Liver (tissue), 9 donors: ENCODE measurements around the gene ITGB1. TPM values are rescaled to one million over a fixed set of nuclear protein-coding genes. Genes with fewer than 3 reads are reported as not detected.

Source experiments
- DNase-seq: peaks from one replicate; pipeline ENCODE4 v3.0.0-alpha.2; 2017; ENCODE audit warnings: low spot score
- H3K27ac ChIP-seq, 2 donors: one replicate each; pipeline ENCODE4 v1.7.0; 2013; ENCODE audit warnings: inconsistent platforms in 2 of 2, low read length in 2 of 2, control low read depth in 1 of 2, low read depth in 1 of 2, mild to moderate bottlenecking in 1 of 2
- H3K27me3 ChIP-seq, 4 donors: one replicate each; pipeline versions ENCODE4 v1.6.1 to v1.7.0; 2013; ENCODE audit warnings: low read length in 3 of 4, inconsistent platforms in 1 of 4, mild to moderate bottlenecking in 1 of 4, moderate library complexity in 1 of 4; ENCODE audit not compliant: control insufficient read depth in 4 of 4, insufficient read depth in 4 of 4
- H3K36me3 ChIP-seq, 4 donors: one replicate each; pipeline versions ENCODE4 v1.6.1 to v1.7.0; 2013; ENCODE audit warnings: low read length in 3 of 4, mild to moderate bottlenecking in 3 of 4, low read depth in 1 of 4, moderate library complexity in 1 of 4; ENCODE audit not compliant: control insufficient read depth in 4 of 4, insufficient read depth in 3 of 4
- H3K4me1 ChIP-seq, 4 donors: one replicate each; pipeline versions ENCODE4 v1.6.1 to v1.7.0; 2013; ENCODE audit warnings: low read length in 3 of 4, mild to moderate bottlenecking in 3 of 4, moderate library complexity in 1 of 4; ENCODE audit not compliant: control insufficient read depth in 4 of 4, insufficient read depth in 4 of 4
- H3K4me3 ChIP-seq, 3 donors: one replicate each; pipeline versions ENCODE4 v1.6.1 to v1.7.0; 2013; ENCODE audit warnings: low read length in 3 of 3, control low read depth in 1 of 3, low read depth in 1 of 3, mild to moderate bottlenecking in 1 of 3
- H3K9ac ChIP-seq, 2 donors: one replicate each; pipeline ENCODE4 v1.7.0; 2013; ENCODE audit warnings: low read length in 2 of 2, mild to moderate bottlenecking in 2 of 2, moderate library complexity in 2 of 2, control low read depth in 1 of 2, low read depth in 1 of 2
- H3K9me3 ChIP-seq, 4 donors: one replicate each; pipeline versions ENCODE4 v1.6.1 to v1.7.0; 2013; ENCODE audit warnings: low read length in 3 of 4; ENCODE audit not compliant: control insufficient read depth in 4 of 4
- EGR1 ChIP-seq, 2 donors: IDR thresholded peaks; 2 replicates each; pipeline ENCODE4 v1.6.1; 2016 to 2018; ENCODE audit warnings: antibody characterized with exemption in 2 of 2, low read depth in 2 of 2
- FOXA1 ChIP-seq: IDR thresholded peaks from 2 replicates; pipeline ENCODE4 v1.6.1; 2016; ENCODE audit warnings: antibody characterized with exemption
- FOXA2 ChIP-seq: IDR thresholded peaks from 2 replicates; pipeline ENCODE4 v1.6.1; 2016; ENCODE audit warnings: antibody characterized with exemption
- GABPA ChIP-seq, 2 donors: IDR thresholded peaks in 1 of 2; conservative IDR thresholded peaks in 1 of 2; 2 replicates each; pipeline ENCODE4 v1.6.1; 2016; ENCODE audit warnings: antibody characterized with exemption in 2 of 2, mild to moderate bottlenecking in 1 of 2, moderate library complexity in 1 of 2
- HNF4A ChIP-seq, 2 donors: conservative IDR thresholded peaks; 2 replicates each; pipeline ENCODE4 v1.6.1; 2016; ENCODE audit warnings: antibody characterized with exemption in 2 of 2, mild to moderate bottlenecking in 2 of 2
- HNF4G ChIP-seq: IDR thresholded peaks from 2 replicates; pipeline ENCODE4 v1.6.1; 2016; ENCODE audit warnings: antibody characterized with exemption
- JUND ChIP-seq, 2 donors: IDR thresholded peaks; 2 replicates each; pipeline ENCODE4 v1.6.1; 2016; ENCODE audit warnings: antibody characterized with exemption in 2 of 2
- MAX ChIP-seq: IDR thresholded peaks from 2 replicates; pipeline ENCODE4 v1.6.1; 2016; ENCODE audit warnings: antibody characterized with exemption
- NR2F2 ChIP-seq: IDR thresholded peaks from 2 replicates; pipeline ENCODE4 v1.6.1; 2016; ENCODE audit warnings: antibody characterized with exemption
- RAD21 ChIP-seq, 2 donors: IDR thresholded peaks; 2 replicates each; pipeline ENCODE4 v1.6.1; 2016; ENCODE audit warnings: antibody characterized with exemption in 2 of 2, mild to moderate bottlenecking in 2 of 2
- REST ChIP-seq: IDR thresholded peaks from 2 replicates; pipeline ENCODE4 v1.6.1; 2016; ENCODE audit warnings: antibody characterized with exemption, mild to moderate bottlenecking
- RXRA ChIP-seq, 2 donors: IDR thresholded peaks; 2 replicates each; pipeline ENCODE4 v1.6.1; 2017 to 2018; ENCODE audit warnings: antibody characterized with exemption in 2 of 2, mild to moderate bottlenecking in 1 of 2
- SP1 ChIP-seq: IDR thresholded peaks from 2 replicates; pipeline ENCODE4 v1.6.1; 2018; ENCODE audit warnings: antibody characterized with exemption, mild to moderate bottlenecking
- TAF1 ChIP-seq: conservative IDR thresholded peaks from 2 replicates; pipeline ENCODE4 v1.6.1; 2016; ENCODE audit warnings: antibody characterized with exemption, mild to moderate bottlenecking
- YY1 ChIP-seq: IDR thresholded peaks from 2 replicates; pipeline ENCODE4 v1.6.1; 2016; ENCODE audit warnings: antibody characterized with exemption, mild to moderate bottlenecking
- ZBTB33 ChIP-seq: IDR thresholded peaks from 2 replicates; pipeline ENCODE4 v1.6.1; 2016; ENCODE audit warnings: antibody characterized with exemption
- WGBS: extraction: QIAGEN DNeasy Blood & Tissue Kit; methylation state at CpG from one replicate; pipeline ENCODE4 v1.1.7; 2013; 5-methylcytosine and 5-hydroxymethylcytosine counted together
- polyA plus RNA-seq, 2 donors: library from polyadenylated mRNA; stranded (reverse) in 1 of 2; unstranded in 1 of 2; fragments of 200-250 nt in 1 of 2; fragments of >200 nt in 1 of 2; fragmentation: Nextera tagmentation in 1 of 2; extraction: Ambion mirVana in 1 of 2; gene quantifications; one replicate each; pipeline versions ENCODE4 v1.2.1 to v1.2.3, GENCODE V29; 2013 to 2015
- total RNA-seq, 2 donors: library from RNA; depleted of rRNA; stranded (reverse); fragments of >200 nt; gene quantifications; one replicate each; pipeline ENCODE4 v1.2.3, GENCODE V29; 2014
- TF ChIP-seq, protein P1 (sequence below): fragments of 150-350 bp; IDR thresholded peaks from 2 replicates; pipeline ENCODE4 v1.5.1; 2017; ENCODE audit warnings: improper control_type of control experiment, low read depth, low read length; ENCODE audit not compliant: missing input control
- TF ChIP-seq, protein P2 (sequence below): IDR thresholded peaks from 2 replicates; pipeline ENCODE4 v1.6.1; 2016; ENCODE audit warnings: antibody characterized with exemption
- donor health status: healthy.
- donor health status: healthy.
- donor health status: healthy.
- donor health status: healthy.
- donor health status: healthy.

The ITGB1 gene
- total and polyA plus RNA-seq, 4 donors: 109 to 308 (median 221) TPM

GRCh38 chr10:33005322-33006301, 47.6 kb upstream of the ITGB1 start:
- H3K36me3 ChIP-seq: no peaks in the 10 kb centered on the region
- H3K9me3 ChIP-seq: no peaks in the 10 kb centered on the region
- peaks cover 0 to 15% (median 6%) of the 10 kb centered on the region in 4 donors for H3K4me1 ChIP-seq
- peak overlapping the region; percentile 63 to 89 (median 63) for H3K4me3 ChIP-seq
- H3K27ac ChIP-seq: peak overlapping the region; percentile 85 to 95
- H3K9ac ChIP-seq: peak overlapping the region; percentile 79 to 94
- 5% methylated on average over 34 of the region's 34 CpGs for WGBS
- no peaks in the 10 kb centered on the region for H3K27me3 ChIP-seq
- TF ChIP-seq FOXA2 (no peak), NR2F2 (peak; percentile 33), REST (peak; percentile 83), TAF1 (peak; percentile 77), RXRA (IDR thresholded peaks at IDR 0.05) (peak; percentile 27 to 58), HNF4A (conservative IDR thresholded peaks at IDR 0.05) (peak; percentile 4 to 21), JUND (IDR thresholded peaks at IDR 0.05) (peak; percentile 97), MAX (no peak), EGR1 (IDR thresholded peaks at IDR 0.05; ENCODE audit: low read depth in 2 of 2) (no peak), RAD21 (IDR thresholded peaks at IDR 0.05) (peak; percentile 30 to 58), YY1 (peak; percentile 65), HNF4G (no peak), SP1 (peak; percentile 62), ZBTB33 (peak; percentile 40), FOXA1 (no peak), GABPA (IDR thresholded peaks at IDR 0.05 in 1 of 2, conservative IDR thresholded peaks at IDR 0.05 in 1 of 2) (no peak)
- TF ChIP-seq, protein P1, sequence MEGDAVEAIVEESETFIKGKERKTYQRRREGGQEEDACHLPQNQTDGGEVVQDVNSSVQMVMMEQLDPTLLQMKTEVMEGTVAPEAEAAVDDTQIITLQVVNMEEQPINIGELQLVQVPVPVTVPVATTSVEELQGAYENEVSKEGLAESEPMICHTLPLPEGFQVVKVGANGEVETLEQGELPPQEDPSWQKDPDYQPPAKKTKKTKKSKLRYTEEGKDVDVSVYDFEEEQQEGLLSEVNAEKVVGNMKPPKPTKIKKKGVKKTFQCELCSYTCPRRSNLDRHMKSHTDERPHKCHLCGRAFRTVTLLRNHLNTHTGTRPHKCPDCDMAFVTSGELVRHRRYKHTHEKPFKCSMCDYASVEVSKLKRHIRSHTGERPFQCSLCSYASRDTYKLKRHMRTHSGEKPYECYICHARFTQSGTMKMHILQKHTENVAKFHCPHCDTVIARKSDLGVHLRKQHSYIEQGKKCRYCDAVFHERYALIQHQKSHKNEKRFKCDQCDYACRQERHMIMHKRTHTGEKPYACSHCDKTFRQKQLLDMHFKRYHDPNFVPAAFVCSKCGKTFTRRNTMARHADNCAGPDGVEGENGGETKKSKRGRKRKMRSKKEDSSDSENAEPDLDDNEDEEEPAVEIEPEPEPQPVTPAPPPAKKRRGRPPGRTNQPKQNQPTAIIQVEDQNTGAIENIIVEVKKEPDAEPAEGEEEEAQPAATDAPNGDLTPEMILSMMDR: no peak
- TF ChIP-seq, protein P2, sequence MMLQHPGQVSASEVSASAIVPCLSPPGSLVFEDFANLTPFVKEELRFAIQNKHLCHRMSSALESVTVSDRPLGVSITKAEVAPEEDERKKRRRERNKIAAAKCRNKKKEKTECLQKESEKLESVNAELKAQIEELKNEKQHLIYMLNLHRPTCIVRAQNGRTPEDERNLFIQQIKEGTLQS: peak; percentile 75
- peak; percentile 62 for DNase-seq
